ENCODE results near the gene SMC1B. TPM values are rescaled to one million over a fixed set of nuclear protein-coding genes. Genes with fewer than 3 reads are reported as not detected.
"Not testable (repeated sequence)": the region's sequence is repeated elsewhere in the genome, so short reads cannot be mapped to it uniquely, and the experiment has no call there.

SMC1B gene
- polyA plus RNA-seq, 4 donors, result 0.04 to 0.35 TPM; not detected in 2

DNA sequence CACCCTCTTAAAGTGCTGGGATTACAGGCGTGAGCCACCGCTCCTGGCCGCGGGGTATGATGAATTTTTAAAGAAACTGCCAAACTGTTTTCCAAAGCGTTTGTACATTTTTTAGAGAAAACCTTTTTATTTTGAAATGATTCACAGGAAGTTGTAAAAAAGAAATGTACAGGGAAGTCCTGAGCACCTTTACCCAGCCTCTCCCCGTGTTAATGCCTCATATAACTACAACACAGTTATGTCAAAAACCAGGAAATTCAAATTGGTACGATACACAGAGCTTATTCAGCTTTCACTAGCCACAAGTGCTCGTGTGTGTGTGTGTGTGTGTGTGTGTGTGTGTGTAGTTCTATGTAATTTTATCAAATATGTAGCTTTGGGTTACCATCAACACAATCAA, 110.6 kb downstream of the SMC1B start:
- Histone ChIP-seq H3K36me3 (ENCODE audit: control insufficient read depth in 3 of 3, insufficient read depth in 2 of 3, low read depth in 1 of 3, low read length in 3 of 3) (no peaks in the 10 kb centered on the region), H3K27me3 (ENCODE audit: control insufficient read depth in 3 of 3, insufficient read depth in 3 of 3, low read length in 3 of 3) (no peaks in the 10 kb centered on the region), H3K4me3 (ENCODE audit: low read depth in 1 of 3, low read length in 3 of 3) (no peak overlapping the region), H3K4me1 (ENCODE audit: control insufficient read depth in 3 of 3, insufficient read depth in 2 of 3, low read depth in 1 of 3, low read length in 2 of 3) (peaks cover 0 to 23% (median 0%) of the 10 kb centered on the region in 3 donors), H3K27ac (ENCODE audit: low read depth in 1 of 3, low read length in 2 of 3) (no peak overlapping the region), H3K9me3 (ENCODE audit: control insufficient read depth in 2 of 2, insufficient read depth in 1 of 2, low read depth in 1 of 2, low read length in 1 of 2) (no peaks in the 10 kb centered on the region)
- 46 to 59% (median 50%) methylated on average over 8 of the region's 8 CpGs for WGBS, 3 donors
- FAIRE-seq (no peak), DNase-seq (no peak)

DNA sequence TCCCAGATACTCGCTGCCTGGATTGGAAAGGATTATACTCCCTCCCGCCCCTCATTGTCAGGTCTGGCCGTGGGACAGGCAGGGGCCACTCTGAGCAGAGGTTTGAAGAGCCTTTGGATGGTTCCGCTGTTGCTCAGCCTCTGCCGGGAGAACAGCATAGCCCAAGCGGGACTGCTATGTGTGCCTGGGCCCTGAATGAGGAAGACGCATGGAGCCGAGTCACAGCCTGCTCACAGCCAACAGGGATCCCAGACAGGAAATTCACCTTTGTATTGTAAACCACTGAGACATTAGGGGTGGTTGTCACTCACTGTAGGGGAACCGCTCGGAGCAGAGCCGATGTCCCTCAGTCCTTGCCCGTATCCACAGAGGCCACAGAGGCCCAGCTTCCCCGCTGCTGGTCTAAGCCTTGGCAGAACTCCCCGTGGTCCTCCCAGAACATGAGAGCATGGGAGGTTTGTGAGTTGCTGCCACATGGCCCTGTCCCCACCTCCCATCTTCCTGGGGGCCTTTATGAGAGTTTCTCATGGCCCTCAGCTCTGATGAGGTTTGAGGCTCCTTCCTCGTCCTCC, 114.4 kb downstream of the SMC1B start:
- H3K36me3 ChIP-seq (ENCODE audit: control insufficient read depth in 3 of 3, insufficient read depth in 2 of 3, low read depth in 1 of 3, low read length in 3 of 3), result no peaks in the 10 kb centered on the region
- H3K9me3 ChIP-seq (ENCODE audit: control insufficient read depth in 2 of 2, insufficient read depth in 1 of 2, low read depth in 1 of 2, low read length in 1 of 2), result no peaks in the 10 kb centered on the region
- H3K27ac ChIP-seq (ENCODE audit: low read depth in 1 of 3, low read length in 2 of 3), result no peak overlapping the region
- WGBS, 3 donors, result 74 to 83% (median 82%) methylated on average over 15 of the region's 15 CpGs
- FAIRE-seq (no peak), DNase-seq (no peak)
- no peaks in the 10 kb centered on the region for H3K4me1 ChIP-seq (ENCODE audit: control insufficient read depth in 3 of 3, insufficient read depth in 2 of 3, low read depth in 1 of 3, low read length in 2 of 3)
- H3K4me3 ChIP-seq (ENCODE audit: low read depth in 1 of 3, low read length in 3 of 3), result no peak overlapping the region
- H3K27me3 ChIP-seq (ENCODE audit: control insufficient read depth in 3 of 3, insufficient read depth in 3 of 3, low read length in 3 of 3), result no peaks in the 10 kb centered on the region

DNA sequence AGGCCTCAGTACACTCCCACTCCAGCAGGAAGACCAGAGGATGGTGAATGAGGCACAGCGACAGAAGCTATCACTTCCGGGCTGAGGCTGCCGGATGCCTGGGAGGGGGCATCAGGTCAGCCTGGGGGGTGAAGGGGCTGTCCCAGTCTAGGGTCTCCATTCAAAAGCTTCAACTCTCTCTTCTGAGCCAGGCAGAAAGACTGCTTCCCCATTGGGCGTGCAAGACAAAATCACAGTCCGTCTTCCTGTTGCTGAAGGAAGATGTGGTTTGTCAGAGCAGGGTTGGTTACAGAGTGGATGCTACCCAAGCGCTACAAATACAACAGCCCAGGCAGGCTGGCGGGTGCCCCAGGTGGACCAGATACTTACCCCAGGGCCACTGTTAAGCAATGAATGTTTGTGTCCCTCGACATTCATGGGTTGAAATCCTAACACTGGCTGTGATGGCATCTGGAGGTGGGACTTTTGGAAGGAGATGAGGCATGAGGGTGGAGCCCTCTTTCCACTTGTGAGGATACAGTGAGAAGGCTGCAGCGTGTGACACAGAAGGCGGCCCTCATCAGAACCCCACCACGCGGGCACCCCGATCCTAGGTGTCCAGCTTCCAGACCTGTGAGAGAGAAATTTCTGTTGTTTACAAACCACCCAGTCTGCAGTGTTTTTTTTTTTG, 116.6 kb downstream of the SMC1B start:
- DNase-seq (no peak), FAIRE-seq (no peak)
- WGBS, 3 donors, result 74 to 85% (median 79%) methylated on average over 13 of the region's 13 CpGs
- Histone ChIP-seq H3K4me3 (ENCODE audit: low read depth in 1 of 3, low read length in 3 of 3) (no peak overlapping the region), H3K27me3 (ENCODE audit: control insufficient read depth in 3 of 3, insufficient read depth in 3 of 3, low read length in 3 of 3) (no peaks in the 10 kb centered on the region), H3K27ac (ENCODE audit: low read depth in 1 of 3, low read length in 2 of 3) (no peak overlapping the region), H3K36me3 (ENCODE audit: control insufficient read depth in 3 of 3, insufficient read depth in 2 of 3, low read depth in 1 of 3, low read length in 3 of 3) (no peaks in the 10 kb centered on the region), H3K9me3 (ENCODE audit: control insufficient read depth in 2 of 2, insufficient read depth in 1 of 2, low read depth in 1 of 2, low read length in 1 of 2) (no peaks in the 10 kb centered on the region), H3K4me1 (ENCODE audit: control insufficient read depth in 3 of 3, insufficient read depth in 2 of 3, low read depth in 1 of 3, low read length in 2 of 3) (no peaks in the 10 kb centered on the region)

DNA sequence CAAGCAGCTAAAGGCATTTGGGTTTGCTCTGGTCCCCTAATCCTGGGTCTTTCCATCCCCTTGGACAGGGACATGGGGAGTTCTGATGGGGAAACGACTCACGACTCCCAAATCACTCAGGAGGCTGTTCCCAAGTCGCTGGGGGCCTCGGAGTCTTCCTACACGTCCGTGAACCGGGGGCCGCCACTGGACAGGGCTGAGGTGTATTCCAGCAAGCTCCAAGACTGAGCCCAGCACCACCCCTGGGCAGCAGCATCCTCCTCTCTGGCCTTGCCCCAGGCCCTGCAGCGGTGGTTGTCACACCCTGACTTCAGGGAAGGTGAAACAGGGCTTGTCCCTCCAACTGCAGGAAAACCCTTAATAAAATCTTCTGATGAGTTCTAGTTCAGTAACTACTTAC, 117.9 kb downstream of the SMC1B start:
- H3K27me3 ChIP-seq (ENCODE audit: control insufficient read depth in 3 of 3, insufficient read depth in 3 of 3, low read length in 3 of 3), result no peaks in the 10 kb centered on the region
- FAIRE-seq (no peak), DNase-seq (no peak)
- no peak overlapping the region for H3K4me3 ChIP-seq (ENCODE audit: low read depth in 1 of 3, low read length in 3 of 3)
- WGBS, 3 donors, result 83 to 85% (median 84%) methylated on average over 9 of the region's 9 CpGs
- H3K4me1 ChIP-seq (ENCODE audit: control insufficient read depth in 3 of 3, insufficient read depth in 2 of 3, low read depth in 1 of 3, low read length in 2 of 3), result peaks cover 0 to 4% (median 0%) of the 10 kb centered on the region in 3 donors
- no peaks in the 10 kb centered on the region for H3K36me3 ChIP-seq (ENCODE audit: control insufficient read depth in 3 of 3, insufficient read depth in 2 of 3, low read depth in 1 of 3, low read length in 3 of 3)
- H3K27ac ChIP-seq (ENCODE audit: low read depth in 1 of 3, low read length in 2 of 3), result no peak overlapping the region
- H3K9me3 ChIP-seq (ENCODE audit: control insufficient read depth in 2 of 2, insufficient read depth in 1 of 2, low read depth in 1 of 2, low read length in 1 of 2), result no peaks in the 10 kb centered on the region

DNA sequence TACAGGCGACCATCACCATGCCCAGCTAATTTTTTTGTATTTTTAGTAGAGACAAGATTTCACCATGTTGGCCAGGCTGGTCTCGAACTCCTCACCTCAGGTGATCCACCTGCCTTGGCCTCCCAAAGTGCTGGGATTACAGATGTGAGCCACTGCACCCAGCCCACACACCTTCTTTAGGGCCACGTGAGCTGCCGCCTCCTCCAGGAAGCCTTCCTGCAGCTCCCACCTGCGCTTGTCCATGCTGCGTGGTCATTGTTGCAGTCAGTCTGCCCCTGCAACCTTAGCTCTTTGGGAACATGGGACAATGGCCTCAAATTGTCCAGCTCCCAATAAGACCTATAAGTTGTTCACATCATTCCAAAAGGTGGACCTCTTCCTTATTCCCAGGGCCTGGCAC, 118.4 kb downstream of the SMC1B start:
- H3K4me1 ChIP-seq (ENCODE audit: control insufficient read depth in 3 of 3, insufficient read depth in 2 of 3, low read depth in 1 of 3, low read length in 2 of 3); DNase-seq; H3K9me3 ChIP-seq (ENCODE audit: control insufficient read depth in 2 of 2, insufficient read depth in 1 of 2, low read depth in 1 of 2, low read length in 1 of 2); H3K36me3 ChIP-seq (ENCODE audit: control insufficient read depth in 3 of 3, insufficient read depth in 2 of 3, low read depth in 1 of 3, low read length in 3 of 3); H3K27ac ChIP-seq (ENCODE audit: low read depth in 1 of 3, low read length in 2 of 3); H3K4me3 ChIP-seq (ENCODE audit: low read depth in 1 of 3, low read length in 3 of 3); H3K27me3 ChIP-seq (ENCODE audit: control insufficient read depth in 3 of 3, insufficient read depth in 3 of 3, low read length in 3 of 3); FAIRE-seq: not testable (repeated sequence)
- WGBS, 3 donors, result 90 to 96% (median 92%) methylated on average over 6 of the region's 6 CpGs

Other genes starting within 250 kb of the SMC1B start
- 10 to 100 TPM; 15.7 to 38.7 (median 19.1) TPM for gene NUP50, start 249.7 kb downstream of the SMC1B start, polyA plus RNA-seq
- 10 to 100 TPM; 19.3 to 29.0 (median 26.0) TPM for gene KIAA0930, start 172.7 kb downstream of the SMC1B start, polyA plus RNA-seq
- gene UPK3A, start 128.7 kb downstream of the SMC1B start, polyA plus RNA-seq, result 100 to 1,000 TPM in 1 of 4 donors, under 1 TPM in 1, not detected in 2; 0.36 to 306 TPM
- gene FAM118A, start 103.7 kb downstream of the SMC1B start, polyA plus RNA-seq, result 10 to 100 TPM in 3 of 4 donors, 1 to 10 TPM in 1; 4.5 to 76.3 (median 24.7) TPM
- 1 to 10 TPM in 2 of 4 donors, not detected in 2; 1.9 to 8.0 TPM for gene RIBC2, start 94 bp upstream of the SMC1B start, polyA plus RNA-seq
- gene FBLN1, start 89.3 kb upstream of the SMC1B start, polyA plus RNA-seq, result 100 to 1,000 TPM in 2 of 4 donors, 1 to 10 TPM in 1, under 1 TPM in 1; 0.89 to 144 (median 55.0) TPM

Data from small intestine (tissue), 7 donors.